ENCODE results near the gene CCDC134.

CCDC134 gene

DNA sequence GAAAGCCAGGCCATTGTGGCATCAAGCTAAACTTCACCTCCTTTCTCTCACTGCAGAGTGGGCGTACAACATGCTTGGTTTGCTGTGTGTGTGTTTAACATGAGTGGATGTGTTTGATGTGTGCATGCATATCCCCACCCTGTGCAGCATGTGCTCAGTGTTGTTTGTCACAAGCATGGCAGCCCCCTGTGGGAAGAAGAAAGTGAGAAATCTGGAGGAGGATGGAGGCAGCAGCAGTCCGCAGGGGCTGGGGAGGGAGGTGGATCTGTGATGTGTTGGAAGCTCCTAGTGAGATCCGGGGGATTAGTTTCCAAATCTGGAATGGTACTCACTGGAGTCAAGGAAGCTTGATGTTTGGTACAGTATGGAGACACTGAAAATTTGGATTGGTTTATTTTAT, 24.1 kb upstream of the CCDC134 start:
- no peak overlapping the region for H3K4me3 ChIP-seq (ENCODE audit: low read depth, low read length)
- no peak for DNase-seq (ENCODE audit: low read depth)
- TF ChIP-seq, protein P1, sequence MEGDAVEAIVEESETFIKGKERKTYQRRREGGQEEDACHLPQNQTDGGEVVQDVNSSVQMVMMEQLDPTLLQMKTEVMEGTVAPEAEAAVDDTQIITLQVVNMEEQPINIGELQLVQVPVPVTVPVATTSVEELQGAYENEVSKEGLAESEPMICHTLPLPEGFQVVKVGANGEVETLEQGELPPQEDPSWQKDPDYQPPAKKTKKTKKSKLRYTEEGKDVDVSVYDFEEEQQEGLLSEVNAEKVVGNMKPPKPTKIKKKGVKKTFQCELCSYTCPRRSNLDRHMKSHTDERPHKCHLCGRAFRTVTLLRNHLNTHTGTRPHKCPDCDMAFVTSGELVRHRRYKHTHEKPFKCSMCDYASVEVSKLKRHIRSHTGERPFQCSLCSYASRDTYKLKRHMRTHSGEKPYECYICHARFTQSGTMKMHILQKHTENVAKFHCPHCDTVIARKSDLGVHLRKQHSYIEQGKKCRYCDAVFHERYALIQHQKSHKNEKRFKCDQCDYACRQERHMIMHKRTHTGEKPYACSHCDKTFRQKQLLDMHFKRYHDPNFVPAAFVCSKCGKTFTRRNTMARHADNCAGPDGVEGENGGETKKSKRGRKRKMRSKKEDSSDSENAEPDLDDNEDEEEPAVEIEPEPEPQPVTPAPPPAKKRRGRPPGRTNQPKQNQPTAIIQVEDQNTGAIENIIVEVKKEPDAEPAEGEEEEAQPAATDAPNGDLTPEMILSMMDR (IDR thresholded peaks at IDR 0.05; ENCODE audit: low read depth, low read length, missing control alignments), result no peak

- no peak for DNase-seq (ENCODE audit: low read depth)
- H3K4me3 ChIP-seq (ENCODE audit: low read depth, low read length), result no peak overlapping the region
- TF ChIP-seq, protein P1 (IDR thresholded peaks at IDR 0.05; ENCODE audit: low read depth, low read length, missing control alignments), result no peak
Observed at GRCh38 chr22:41777749-41778425, 22.6 kb upstream of the CCDC134 start.

DNA sequence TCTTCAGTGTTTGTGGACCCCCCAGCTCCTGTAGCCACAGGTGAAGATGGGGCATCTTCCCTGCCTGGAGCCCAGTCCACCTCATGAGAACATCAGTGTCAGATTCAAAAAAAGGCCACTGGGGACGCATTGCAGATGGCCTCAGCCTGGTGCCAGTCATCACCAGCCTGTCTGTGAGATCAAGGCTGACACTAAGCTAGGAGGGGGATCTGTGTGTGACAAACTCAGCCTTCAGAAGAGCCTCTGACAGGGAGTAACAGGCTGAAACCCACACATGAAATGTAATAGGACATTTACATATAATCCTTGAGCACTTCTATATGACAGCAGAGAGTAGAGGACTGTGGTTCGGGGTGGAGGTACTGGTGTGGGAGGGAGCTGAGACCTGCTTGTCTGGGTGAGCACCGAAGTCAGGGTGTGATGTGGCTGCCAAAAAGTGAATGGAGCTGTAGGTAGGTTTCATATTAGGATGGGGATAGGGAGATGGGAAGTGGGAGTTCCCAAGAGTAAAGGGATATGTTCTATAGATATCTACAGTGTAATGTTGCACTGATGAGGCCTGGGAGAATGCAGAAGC, 20.5 kb upstream of the CCDC134 start:
- DNase-seq (ENCODE audit: low read depth), result no peak
- TF ChIP-seq, protein P1 (IDR thresholded peaks at IDR 0.05; ENCODE audit: low read depth, low read length, missing control alignments), result no peak
- H3K4me3 ChIP-seq (ENCODE audit: low read depth, low read length), result no peak overlapping the region

DNA sequence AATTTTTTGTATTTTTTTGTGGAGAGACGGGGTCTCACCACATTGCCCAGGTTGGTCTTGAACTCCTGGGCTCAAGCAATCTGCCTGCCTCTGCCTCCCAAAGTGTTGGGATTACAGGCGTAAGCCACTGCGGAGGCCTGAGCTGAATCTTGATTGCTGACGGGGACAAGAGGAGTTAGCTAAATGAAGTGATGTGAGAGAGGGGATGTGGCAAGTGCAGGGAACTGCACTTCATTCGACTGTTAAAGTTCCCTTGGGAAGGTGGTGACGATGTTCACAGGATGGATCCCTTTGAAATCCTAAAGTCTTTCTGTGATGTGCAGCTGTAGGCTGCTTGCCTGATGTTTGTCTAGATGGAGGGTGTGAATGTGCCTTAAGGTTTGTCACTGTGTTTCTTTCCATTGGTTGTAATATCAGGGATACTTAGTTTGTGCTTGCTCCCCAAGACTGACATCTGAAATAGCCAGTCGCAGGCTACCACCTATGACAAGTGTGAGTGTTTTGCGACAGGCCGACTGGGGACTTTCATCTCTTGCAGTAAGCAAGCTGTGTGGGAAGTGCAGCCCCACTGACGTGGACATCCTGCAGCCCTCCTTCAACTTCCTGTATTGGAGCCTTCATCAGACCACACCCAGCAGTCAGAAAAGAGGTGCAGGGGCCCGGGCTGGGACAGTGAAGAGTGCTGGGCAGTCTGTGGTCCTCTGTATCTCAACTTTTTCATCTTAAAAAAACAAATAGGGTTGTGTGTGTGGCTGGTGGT, 19.6 kb upstream of the CCDC134 start:
- H3K4me3 ChIP-seq (ENCODE audit: low read depth, low read length), result peak overlapping the region; percentile 54
- DNase-seq (ENCODE audit: low read depth), result peak; percentile 98
- TF ChIP-seq, protein P1 (IDR thresholded peaks at IDR 0.05; ENCODE audit: low read depth, low read length, missing control alignments), result no peak

DNA sequence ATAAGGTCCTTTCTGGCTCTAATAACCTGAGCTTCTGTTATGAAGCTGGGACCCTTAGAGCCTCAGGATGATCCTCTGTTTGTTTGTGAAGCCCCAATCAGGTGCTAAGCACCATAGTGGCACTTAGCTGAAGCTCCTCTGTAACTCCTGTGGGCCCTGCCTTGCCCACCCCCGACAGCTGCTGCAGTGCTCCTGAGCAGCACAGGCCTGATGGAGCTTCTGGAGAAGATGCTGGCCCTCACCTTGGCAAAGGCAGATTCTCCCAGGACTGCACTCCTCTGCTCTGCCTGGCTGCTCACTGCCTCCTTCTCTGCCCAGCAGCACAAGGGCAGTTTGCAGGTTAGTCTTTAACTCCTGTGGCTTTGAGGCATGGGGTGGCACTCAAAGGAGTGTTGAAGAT, 19.0 kb upstream of the CCDC134 start:
- H3K4me3 ChIP-seq (ENCODE audit: low read depth, low read length), result peak overlapping the region; percentile 54

GRCh38 chr22:41782316-41782715, 18.2 kb upstream of the CCDC134 start:
- no peak for DNase-seq (ENCODE audit: low read depth)
- TF ChIP-seq, protein P1 (IDR thresholded peaks at IDR 0.05; ENCODE audit: low read depth, low read length, missing control alignments), result no peak
- peak overlapping the region; percentile 54 for H3K4me3 ChIP-seq (ENCODE audit: low read depth, low read length)

More for the DNA sequence above, 19.0 kb upstream of the CCDC134 start:
- no peak for DNase-seq (ENCODE audit: low read depth)
- TF ChIP-seq, protein P1 (IDR thresholded peaks at IDR 0.05; ENCODE audit: low read depth, low read length, missing control alignments), result no peak
